Astrocyte (in vitro differentiated cells and primary cell): ENCODE data around the gene CNIH3. TPM values are rescaled to one million over a fixed set of nuclear protein-coding genes. Genes with fewer than 3 reads are reported as not detected.
A peak's percentile ranks its signal among the peaks of the same experiment; 100 is the strongest.
"Not testable (repeated sequence)": the region's sequence is repeated elsewhere in the genome, so short reads cannot be mapped to it uniquely, and the experiment has no call there.

Experiments used
- DNase-seq: peaks from one replicate; pipeline ENCODE4 v3.0.0-alpha.2; 2010; ENCODE audit warnings: low read depth
- FAIRE-seq: peaks from 2 replicates; lab custom pipeline; 2011; peaks lifted over from hg19 to GRCh38; lab: Jason Lieb, UNC
- H2AFZ ChIP-seq: 2 replicates; pipeline ENCODE4 v1.6.0; 2012; ENCODE audit warnings: low read depth, low read length, inconsistent platforms
- H3K27ac ChIP-seq: 2 replicates; pipeline ENCODE4 v1.5.1; 2011; ENCODE audit warnings: low read depth, low read length, inconsistent platforms
- H3K27me3 ChIP-seq: 2 replicates; pipeline ENCODE4 v1.6.0; 2011; ENCODE audit warnings: low read length, inconsistent platforms; ENCODE audit not compliant: insufficient read depth
- H3K36me3 ChIP-seq: 2 replicates; pipeline ENCODE4 v1.5.1; 2011; ENCODE audit warnings: low read length, inconsistent platforms; ENCODE audit not compliant: insufficient read depth
- H3K4me1 ChIP-seq: 2 replicates; pipeline ENCODE4 v1.5.1; 2011; ENCODE audit warnings: low read length, inconsistent platforms; ENCODE audit not compliant: insufficient read depth
- H3K4me2 ChIP-seq: 2 replicates; pipeline ENCODE4 v1.6.0; 2012; ENCODE audit warnings: low read length, inconsistent platforms
- H3K4me3 ChIP-seq: 2 replicates; pipeline ENCODE4 v1.5.1; 2011; ENCODE audit warnings: low read depth, mild to moderate bottlenecking, low read length, inconsistent platforms; ENCODE audit not compliant: insufficient read depth
- H3K79me2 ChIP-seq: 2 replicates; pipeline ENCODE4 v1.6.0; 2012; ENCODE audit warnings: mild to moderate bottlenecking, low read length, inconsistent platforms; ENCODE audit not compliant: insufficient read depth
- H3K9ac ChIP-seq: 2 replicates; pipeline ENCODE4 v1.6.0; 2012; ENCODE audit warnings: mild to moderate bottlenecking, low read length, inconsistent platforms
- H3K9me3 ChIP-seq: 2 replicates; pipeline ENCODE4 v1.5.1; 2012; ENCODE audit warnings: low read depth, mild to moderate bottlenecking, low read length, inconsistent platforms; ENCODE audit not compliant: insufficient read depth
- H4K20me1 ChIP-seq: 2 replicates; pipeline ENCODE4 v1.6.0; 2012; ENCODE audit warnings: low read length, inconsistent platforms; ENCODE audit not compliant: insufficient read depth
- H3K27ac Mint-ChIP-seq: one replicate; pipeline ENCODE4 v1.8.0; 2021; ENCODE audit warnings: mild to moderate bottlenecking, mixed read lengths; ENCODE audit not compliant: unreplicated experiment
- H3K27me3 Mint-ChIP-seq: one replicate; pipeline ENCODE4 v1.8.0; 2021; ENCODE audit warnings: low read depth, mixed read lengths; ENCODE audit not compliant: unreplicated experiment
- H3K36me3 Mint-ChIP-seq: one replicate; pipeline ENCODE4 v1.8.0; 2021; ENCODE audit warnings: low read depth, mixed read lengths; ENCODE audit not compliant: unreplicated experiment
- H3K4me1 Mint-ChIP-seq: one replicate; pipeline ENCODE4 v1.8.0; 2021; ENCODE audit warnings: low read depth, mixed read lengths; ENCODE audit not compliant: unreplicated experiment
- H3K4me3 Mint-ChIP-seq: one replicate; pipeline ENCODE4 v1.8.0; 2021; ENCODE audit warnings: mild to moderate bottlenecking, moderate library complexity, mixed read lengths; ENCODE audit not compliant: unreplicated experiment
- H3K9me3 Mint-ChIP-seq: one replicate; pipeline ENCODE4 v1.8.0; 2021; ENCODE audit warnings: mild to moderate bottlenecking, mixed read lengths; ENCODE audit not compliant: unreplicated experiment
- EZH2 ChIP-seq: IDR thresholded peaks from 2 replicates; pipeline ENCODE4 v1.6.1; 2012; ENCODE audit warnings: mild to moderate bottlenecking, low read length, inconsistent platforms; ENCODE audit not compliant: insufficient read depth
- total RNA-seq: library from RNA; stranded (reverse); gene quantifications from 2 replicates; pipeline ENCODE4 v1.2.1, GENCODE V29; 2021
- TF ChIP-seq, protein P1 (sequence below): IDR thresholded peaks from 2 replicates; pipeline ENCODE4 v1.5.1; 2011; ENCODE audit warnings: low read depth, mild to moderate bottlenecking, inconsistent platforms, low read length, moderate library complexity; ENCODE audit not compliant: insufficient read depth

The CNIH3 gene
- total RNA-seq, 1 donor from 2014 or later, result 7.7 TPM

DNA sequence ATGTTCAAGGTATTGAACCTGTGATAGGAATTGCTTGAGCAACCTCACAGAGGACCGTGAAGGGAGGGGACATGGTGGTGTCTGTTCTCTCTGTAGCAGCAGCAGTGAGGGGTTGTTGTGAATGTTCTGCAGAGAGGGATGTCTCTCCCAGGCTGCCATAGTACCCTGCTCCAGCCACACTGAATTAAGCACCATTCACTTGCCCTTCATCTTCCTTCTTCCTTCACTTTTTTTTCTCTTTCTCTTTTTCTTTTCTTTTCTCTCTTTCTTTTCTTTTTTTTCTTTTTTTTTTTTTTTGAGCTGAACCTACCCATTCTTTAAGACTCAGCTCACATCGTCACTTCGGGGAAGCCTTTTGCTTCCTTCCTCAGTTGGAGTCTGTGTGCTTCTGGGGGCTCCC, 89.5 kb downstream of the CNIH3 start:
- Histone ChIP-seq H3K4me1 (peaks cover 13% of the 10 kb centered on the region), H4K20me1 (peaks cover 13% of the 10 kb centered on the region), H3K4me3 (no peak overlapping the region), H3K9ac (no peak overlapping the region), H3K9me3 (no peaks in the 10 kb centered on the region), H3K27ac (no peak overlapping the region), H3K79me2 (peaks cover 13% of the 10 kb centered on the region), H3K4me2 (no peak overlapping the region), H2AFZ (no peak overlapping the region), H3K36me3 (no peaks in the 10 kb centered on the region), H3K27me3 (no peaks in the 10 kb centered on the region)
- Mint-ChIP-seq H3K27me3 (peaks cover 2% of the 10 kb centered on the region), H3K4me1 (peaks cover 10% of the 10 kb centered on the region), H3K27ac (no peak overlapping the region), H3K9me3 (no peaks in the 10 kb centered on the region), H3K4me3 (no peak overlapping the region), H3K36me3 (peaks cover 4% of the 10 kb centered on the region)
- TF ChIP-seq, protein P1, sequence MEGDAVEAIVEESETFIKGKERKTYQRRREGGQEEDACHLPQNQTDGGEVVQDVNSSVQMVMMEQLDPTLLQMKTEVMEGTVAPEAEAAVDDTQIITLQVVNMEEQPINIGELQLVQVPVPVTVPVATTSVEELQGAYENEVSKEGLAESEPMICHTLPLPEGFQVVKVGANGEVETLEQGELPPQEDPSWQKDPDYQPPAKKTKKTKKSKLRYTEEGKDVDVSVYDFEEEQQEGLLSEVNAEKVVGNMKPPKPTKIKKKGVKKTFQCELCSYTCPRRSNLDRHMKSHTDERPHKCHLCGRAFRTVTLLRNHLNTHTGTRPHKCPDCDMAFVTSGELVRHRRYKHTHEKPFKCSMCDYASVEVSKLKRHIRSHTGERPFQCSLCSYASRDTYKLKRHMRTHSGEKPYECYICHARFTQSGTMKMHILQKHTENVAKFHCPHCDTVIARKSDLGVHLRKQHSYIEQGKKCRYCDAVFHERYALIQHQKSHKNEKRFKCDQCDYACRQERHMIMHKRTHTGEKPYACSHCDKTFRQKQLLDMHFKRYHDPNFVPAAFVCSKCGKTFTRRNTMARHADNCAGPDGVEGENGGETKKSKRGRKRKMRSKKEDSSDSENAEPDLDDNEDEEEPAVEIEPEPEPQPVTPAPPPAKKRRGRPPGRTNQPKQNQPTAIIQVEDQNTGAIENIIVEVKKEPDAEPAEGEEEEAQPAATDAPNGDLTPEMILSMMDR, result no peak
- TF ChIP-seq EZH2, result no peak
- FAIRE-seq (no peak), DNase-seq (no peak)

DNA sequence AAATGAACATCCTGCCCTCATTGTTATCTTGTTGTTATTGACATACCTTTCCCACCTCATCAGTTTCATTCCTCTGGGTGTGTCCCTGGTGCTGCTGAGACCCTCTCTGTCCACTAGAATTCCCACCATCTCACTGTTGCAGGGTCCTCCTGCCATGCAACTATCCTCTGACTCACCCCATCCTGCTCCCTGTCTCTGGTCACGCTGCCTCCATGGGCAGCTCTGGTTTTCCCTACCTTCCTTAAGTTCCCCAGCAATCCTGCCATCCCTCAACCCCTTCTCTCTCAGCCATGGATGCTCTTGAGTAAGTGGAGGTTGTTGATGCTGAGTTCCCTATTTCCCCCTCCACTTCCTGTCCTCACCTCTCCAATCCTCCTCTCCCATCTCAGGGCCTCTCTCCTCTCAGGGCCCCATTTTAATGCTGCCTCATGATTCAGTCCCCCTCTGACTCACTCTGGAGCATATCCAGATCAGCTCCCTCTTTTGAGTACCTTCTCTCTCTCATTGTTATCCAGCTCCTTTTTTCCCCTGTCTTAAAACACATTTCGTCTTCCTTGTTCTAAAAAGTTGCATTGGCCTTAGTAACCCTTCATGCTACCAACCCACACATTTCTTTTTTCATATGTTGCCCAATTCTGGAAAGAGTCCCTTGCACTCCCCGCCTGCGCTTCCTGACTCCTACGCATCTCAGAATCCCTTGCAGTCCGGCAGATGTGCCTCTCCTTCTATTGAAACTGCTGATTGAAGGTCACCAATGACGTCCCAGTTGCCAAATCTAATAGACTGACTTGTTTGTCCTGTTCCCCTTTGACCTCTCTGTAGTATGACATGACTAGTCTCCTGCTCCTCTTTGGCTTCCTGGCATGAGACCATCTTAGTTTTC, 92.0 kb downstream of the CNIH3 start:
- H2AFZ ChIP-seq, result peak overlapping the region; percentile 65
- peaks cover 13% of the 10 kb centered on the region for H3K4me1 ChIP-seq
- peak; percentile 85 for DNase-seq
- H3K36me3 ChIP-seq, result no peaks in the 10 kb centered on the region
- FAIRE-seq, result peak; percentile 20
- Mint-ChIP-seq H3K4me1 (peaks cover 10% of the 10 kb centered on the region), H3K27me3 (peaks cover 2% of the 10 kb centered on the region), H3K9me3 (no peaks in the 10 kb centered on the region), H3K36me3 (no peaks in the 10 kb centered on the region), H3K27ac (peak overlapping the region; percentile 42), H3K4me3 (no peak overlapping the region)
- no peaks in the 10 kb centered on the region for H3K9me3 ChIP-seq
- peak overlapping the region; percentile 21 for H3K9ac ChIP-seq
- no peaks in the 10 kb centered on the region for H3K27me3 ChIP-seq
- H3K27ac ChIP-seq, result peak overlapping the region; percentile 57
- peak overlapping the region; percentile 52 for H3K4me2 ChIP-seq
- H3K79me2 ChIP-seq, result peaks cover 9% of the 10 kb centered on the region
- TF ChIP-seq, protein P1, result no peak
- TF ChIP-seq EZH2, result no peak
- H3K4me3 ChIP-seq, result no peak overlapping the region
- peaks cover 20% of the 10 kb centered on the region for H4K20me1 ChIP-seq

DNA sequence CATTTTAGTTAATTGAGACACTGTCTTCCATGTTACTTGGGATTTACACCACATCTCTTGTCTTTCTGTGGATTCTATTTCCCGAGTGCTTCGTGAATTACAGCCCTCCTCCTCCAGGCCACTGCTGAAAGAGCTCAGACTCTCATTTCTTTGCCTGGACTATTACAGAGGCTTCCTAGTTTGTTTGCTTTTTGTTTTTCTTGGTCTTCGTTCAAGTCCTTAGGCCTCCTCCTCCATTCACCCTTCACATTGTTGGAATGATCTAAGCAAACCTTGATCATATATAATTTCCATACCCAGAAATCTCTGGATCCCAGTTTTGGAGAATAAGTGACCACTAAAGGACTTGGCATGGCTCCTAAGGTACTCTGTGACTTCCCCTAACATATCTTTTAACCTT, 94.1 kb downstream of the CNIH3 start:
- TF ChIP-seq EZH2, result no peak
- TF ChIP-seq, protein P1, result no peak
- Histone ChIP-seq H4K20me1 (peaks cover 28% of the 10 kb centered on the region), H3K36me3 (no peaks in the 10 kb centered on the region), H3K9ac (no peak overlapping the region), H3K9me3 (no peaks in the 10 kb centered on the region), H3K27ac (no peak overlapping the region), H2AFZ (no peak overlapping the region), H3K27me3 (no peaks in the 10 kb centered on the region), H3K4me2 (no peak overlapping the region), H3K4me1 (peaks cover 13% of the 10 kb centered on the region), H3K4me3 (no peak overlapping the region), H3K79me2 (peaks cover 13% of the 10 kb centered on the region)
- DNase-seq (peak; percentile 21), FAIRE-seq (no peak)
- no peak overlapping the region for H3K4me3 Mint-ChIP-seq
- H3K9me3 Mint-ChIP-seq, result no peaks in the 10 kb centered on the region
- H3K27me3 Mint-ChIP-seq, result no peaks in the 10 kb centered on the region
- H3K27ac Mint-ChIP-seq, result no peak overlapping the region
- H3K36me3 Mint-ChIP-seq, result peaks cover 3% of the 10 kb centered on the region
- peaks cover 12% of the 10 kb centered on the region for H3K4me1 Mint-ChIP-seq

DNA sequence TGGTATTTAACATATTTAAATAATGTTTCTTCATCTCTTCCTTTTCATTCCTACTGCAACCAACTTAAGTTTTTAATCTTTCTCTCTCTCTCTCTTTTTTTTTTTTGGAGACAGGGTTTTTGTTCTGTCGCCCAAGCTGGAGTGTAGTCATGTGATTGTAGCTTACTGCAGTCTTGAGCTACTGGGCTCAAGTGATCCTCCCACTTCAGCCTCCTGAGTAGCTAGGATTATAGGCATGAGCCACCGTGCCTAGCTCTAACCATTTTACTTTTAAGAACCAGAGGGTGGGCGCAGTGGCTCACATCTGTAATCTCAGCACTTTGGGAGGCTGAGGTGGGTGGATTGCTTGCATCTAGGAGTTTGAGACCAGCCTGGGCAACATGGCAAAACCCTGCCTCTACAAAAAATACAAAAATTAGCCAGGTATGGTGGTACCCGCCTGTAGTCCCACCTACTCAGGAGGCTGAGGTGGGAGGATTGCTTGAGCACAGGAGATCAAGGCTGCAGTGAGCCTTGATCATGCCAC, 95.2 kb downstream of the CNIH3 start:
- H3K36me3 ChIP-seq, H3K9me3 ChIP-seq, H3K4me2 ChIP-seq, H3K27me3 ChIP-seq, H2AFZ ChIP-seq, H3K9ac ChIP-seq, FAIRE-seq, H3K36me3 Mint-ChIP-seq, H3K9me3 Mint-ChIP-seq, H3K4me3 Mint-ChIP-seq, H3K27ac ChIP-seq, DNase-seq, H3K27me3 Mint-ChIP-seq, H3K27ac Mint-ChIP-seq, H3K4me3 ChIP-seq: not testable (repeated sequence)
- H3K4me1 ChIP-seq, result peaks cover 13% of the 10 kb centered on the region
- H4K20me1 ChIP-seq, result peaks cover 28% of the 10 kb centered on the region
- peaks cover 12% of the 10 kb centered on the region for H3K4me1 Mint-ChIP-seq
- peaks cover 15% of the 10 kb centered on the region for H3K79me2 ChIP-seq
